Measurements from ENCODE around the gene PSPN.

Gene PSPN

GRCh38 chr19:6375411-6376010 is at the start of gene PSPN:
Gene PSPN, minus strand, starts transcription at chr19:6375933. Its CDS starts 84 bp downstream, at chr19:6375849.
- DNase-seq = no peak

- DNase-seq = peak; percentile 100
These were observed 49.4 kb upstream of the PSPN start for GRCh38 chr19:6424939-6425731.

- peak; percentile 38 for DNase-seq
These were observed 48.6 kb upstream of the PSPN start, which contains the start of gene KHSRP for GRCh38 chr19:6424195-6424938. Gene KHSRP, minus strand, starts transcription at chr19:6424811. Its CDS starts 110 bp downstream, at chr19:6424701.

GRCh38 chr19:6423499-6424194 is 47.9 kb upstream of the PSPN start:
- peak; percentile 57 for DNase-seq

- no peak for DNase-seq
These were observed 45.6 kb upstream of the PSPN start for GRCh38 chr19:6421075-6422014.

GRCh38 chr19:6418562-6418932 is 42.8 kb upstream of the PSPN start:
- DNase-seq = no peak

- DNase-seq = no peak
These were observed 42.2 kb upstream of the PSPN start for GRCh38 chr19:6417713-6418561.

- no peak for DNase-seq
These were observed 41.1 kb upstream of the PSPN start for GRCh38 chr19:6416658-6417405.

GRCh38 chr19:6415591-6416190 is 40.0 kb upstream of the PSPN start:
- DNase-seq = no peak

- DNase-seq = no peak
These were observed 39.3 kb upstream of the PSPN start for GRCh38 chr19:6414793-6415590.

- DNase-seq = no peak
These were observed 38.2 kb upstream of the PSPN start for GRCh38 chr19:6413721-6414643.

GRCh38 chr19:6413291-6413690 is 37.6 kb upstream of the PSPN start:
- no peak for DNase-seq

- peak; percentile 65 for DNase-seq
These were observed 36.8 kb upstream of the PSPN start for GRCh38 chr19:6412447-6413091.

- DNase-seq = no peak
These were observed 36.3 kb upstream of the PSPN start for GRCh38 chr19:6412061-6412446.

GRCh38 chr19:6409346-6409745 is 33.6 kb upstream of the PSPN start:
- no peak for DNase-seq

GRCh38 chr19:6406401-6406800 is 30.7 kb upstream of the PSPN start:
- DNase-seq = no peak

Measured in RPMI8226 (cell line).